GM23338 (cell line): ENCODE measurements around the gene SLCO4A1.

Source experiments
- CREB1 ChIP-seq: fragments of 250-450 bp; sonication (Bioruptor Pico); IDR thresholded peaks from 2 replicates; pipeline ENCODE4 v1.5.0; 2020; ENCODE audit warnings: low read depth, mild to moderate bottlenecking, moderate library complexity
- EZH2 ChIP-seq: fragments of 200-600 bp; sonication (generic); IDR thresholded peaks from one replicate; pipeline ENCODE4 v1.8.0; 2017; ENCODE audit warnings: antibody characterized with exemption, mild to moderate bottlenecking, low read depth; ENCODE audit not compliant: unreplicated experiment
- EZH2phosphoT487 ChIP-seq: fragments of 200-600 bp; sonication (generic); IDR thresholded peaks from one replicate; pipeline ENCODE4 v1.8.1; 2018; ENCODE audit warnings: antibody characterized with exemption; ENCODE audit not compliant: unreplicated experiment
- JUNB ChIP-seq: IDR thresholded peaks from one replicate; pipeline ENCODE4 v1.6.1; 2016; ENCODE audit warnings: antibody characterized with exemption; ENCODE audit not compliant: unreplicated experiment
- POLR2AphosphoS5 ChIP-seq: IDR thresholded peaks from 2 replicates; pipeline ENCODE4 v1.6.1; 2016; ENCODE audit warnings: antibody characterized with exemption, low read depth
- TF ChIP-seq, protein P1 (sequence below), 2 experiments: fragments of 200-600 bp in 1 of 2; sonication (generic) in 1 of 2; conservative IDR thresholded peaks; 2 replicates each; pipeline versions ENCODE4 v1.5.1 to v1.6.1; 2016 to 2017; ENCODE audit warnings: antibody characterized with exemption in 2 of 2, low read depth in 2 of 2, mild to moderate bottlenecking in 2 of 2, moderate library complexity in 1 of 2
- TF ChIP-seq, protein P2 (sequence below): IDR thresholded peaks from one replicate; pipeline ENCODE4 v1.6.1; 2018; ENCODE audit warnings: antibody characterized with exemption; ENCODE audit not compliant: unreplicated experiment

DNA sequence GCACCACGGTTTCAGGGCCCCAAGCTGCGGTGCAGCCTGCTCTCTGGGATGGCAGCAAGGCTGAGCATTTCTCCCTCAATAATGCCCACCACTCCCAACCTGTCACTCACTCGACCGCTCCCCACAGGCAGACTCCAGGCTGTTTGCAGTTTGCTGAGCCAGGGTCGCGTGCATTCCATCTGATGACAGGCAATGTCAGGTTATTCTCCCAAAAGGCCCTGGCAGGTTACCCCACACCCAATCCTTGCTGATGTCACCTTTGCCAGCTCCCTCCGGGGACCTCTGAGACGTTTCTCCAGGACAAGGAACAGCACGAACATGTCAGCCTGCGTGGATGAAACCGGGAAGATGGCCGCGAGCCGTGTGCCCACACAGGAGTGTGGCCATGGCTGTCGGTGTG lies 7.1 kb upstream of the SLCO4A1 start:
- TF ChIP-seq, protein P1, sequence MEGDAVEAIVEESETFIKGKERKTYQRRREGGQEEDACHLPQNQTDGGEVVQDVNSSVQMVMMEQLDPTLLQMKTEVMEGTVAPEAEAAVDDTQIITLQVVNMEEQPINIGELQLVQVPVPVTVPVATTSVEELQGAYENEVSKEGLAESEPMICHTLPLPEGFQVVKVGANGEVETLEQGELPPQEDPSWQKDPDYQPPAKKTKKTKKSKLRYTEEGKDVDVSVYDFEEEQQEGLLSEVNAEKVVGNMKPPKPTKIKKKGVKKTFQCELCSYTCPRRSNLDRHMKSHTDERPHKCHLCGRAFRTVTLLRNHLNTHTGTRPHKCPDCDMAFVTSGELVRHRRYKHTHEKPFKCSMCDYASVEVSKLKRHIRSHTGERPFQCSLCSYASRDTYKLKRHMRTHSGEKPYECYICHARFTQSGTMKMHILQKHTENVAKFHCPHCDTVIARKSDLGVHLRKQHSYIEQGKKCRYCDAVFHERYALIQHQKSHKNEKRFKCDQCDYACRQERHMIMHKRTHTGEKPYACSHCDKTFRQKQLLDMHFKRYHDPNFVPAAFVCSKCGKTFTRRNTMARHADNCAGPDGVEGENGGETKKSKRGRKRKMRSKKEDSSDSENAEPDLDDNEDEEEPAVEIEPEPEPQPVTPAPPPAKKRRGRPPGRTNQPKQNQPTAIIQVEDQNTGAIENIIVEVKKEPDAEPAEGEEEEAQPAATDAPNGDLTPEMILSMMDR (conservative IDR thresholded peaks at IDR 0.05; ENCODE audit: low read depth in 2 of 2): no peak
- TF ChIP-seq EZH2: no peak
- TF ChIP-seq EZH2phosphoT487: no peak
- no peak for TF ChIP-seq JUNB
- TF ChIP-seq POLR2AphosphoS5: no peak
- TF ChIP-seq, protein P2, sequence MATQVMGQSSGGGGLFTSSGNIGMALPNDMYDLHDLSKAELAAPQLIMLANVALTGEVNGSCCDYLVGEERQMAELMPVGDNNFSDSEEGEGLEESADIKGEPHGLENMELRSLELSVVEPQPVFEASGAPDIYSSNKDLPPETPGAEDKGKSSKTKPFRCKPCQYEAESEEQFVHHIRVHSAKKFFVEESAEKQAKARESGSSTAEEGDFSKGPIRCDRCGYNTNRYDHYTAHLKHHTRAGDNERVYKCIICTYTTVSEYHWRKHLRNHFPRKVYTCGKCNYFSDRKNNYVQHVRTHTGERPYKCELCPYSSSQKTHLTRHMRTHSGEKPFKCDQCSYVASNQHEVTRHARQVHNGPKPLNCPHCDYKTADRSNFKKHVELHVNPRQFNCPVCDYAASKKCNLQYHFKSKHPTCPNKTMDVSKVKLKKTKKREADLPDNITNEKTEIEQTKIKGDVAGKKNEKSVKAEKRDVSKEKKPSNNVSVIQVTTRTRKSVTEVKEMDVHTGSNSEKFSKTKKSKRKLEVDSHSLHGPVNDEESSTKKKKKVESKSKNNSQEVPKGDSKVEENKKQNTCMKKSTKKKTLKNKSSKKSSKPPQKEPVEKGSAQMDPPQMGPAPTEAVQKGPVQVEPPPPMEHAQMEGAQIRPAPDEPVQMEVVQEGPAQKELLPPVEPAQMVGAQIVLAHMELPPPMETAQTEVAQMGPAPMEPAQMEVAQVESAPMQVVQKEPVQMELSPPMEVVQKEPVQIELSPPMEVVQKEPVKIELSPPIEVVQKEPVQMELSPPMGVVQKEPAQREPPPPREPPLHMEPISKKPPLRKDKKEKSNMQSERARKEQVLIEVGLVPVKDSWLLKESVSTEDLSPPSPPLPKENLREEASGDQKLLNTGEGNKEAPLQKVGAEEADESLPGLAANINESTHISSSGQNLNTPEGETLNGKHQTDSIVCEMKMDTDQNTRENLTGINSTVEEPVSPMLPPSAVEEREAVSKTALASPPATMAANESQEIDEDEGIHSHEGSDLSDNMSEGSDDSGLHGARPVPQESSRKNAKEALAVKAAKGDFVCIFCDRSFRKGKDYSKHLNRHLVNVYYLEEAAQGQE: no peak
- no peak for TF ChIP-seq CREB1 (CRISPR knock-in tag)
